IMR-90 (cell line): ENCODE data around the gene TMEM132A. TPM values are rescaled to one million over a fixed set of nuclear protein-coding genes. Genes with fewer than 3 reads are reported as not detected.

Experiments
- ATAC-seq: fragments of 200-7000 bp; cut with Tn5 transposase; 2 replicates; pipeline ENCODE4 v1.9.1; 2020; ENCODE audit warnings: low read depth, mild to moderate bottlenecking, moderate library complexity
- BruUV-seq: library from RNA; stranded (reverse); fragments of 400-500 nt; replicated peaks from 2 replicates; lab custom pipeline; 2021; lab: Mats Ljungman, UMichigan
- CTCF ChIA-PET: fragments of 300-600 bp; formaldehyde crosslinking; extraction: SDS; loops from one replicate; lab custom pipeline; 2021; ENCODE audit warnings: antibody characterized with exemption; lab: Yijun Ruan, JAX
- POLR2A ChIA-PET: fragments of 300-600 bp; sonication (Branson Sonifier 250); formaldehyde crosslinking; loops from one replicate; lab custom pipeline; 2022; ENCODE audit warnings: antibody characterized with exemption; ENCODE audit not compliant: unreplicated experiment; lab: Charles Lee
- DNase-seq: peaks from one replicate; pipeline ENCODE4 v3.0.0; 2013
- H2AFZ ChIP-seq: replicated peaks from 2 replicates; pipeline ENCODE3; 2013; ENCODE audit warnings: low read length, mild to moderate bottlenecking; ENCODE audit not compliant: poor library complexity
- H2AK5ac ChIP-seq: 2 replicates; pipeline ENCODE4 v1.6.1; 2013; ENCODE audit warnings: low read depth, low read length, inconsistent platforms
- H2AK9ac ChIP-seq: replicated peaks from 2 replicates; pipeline ENCODE3; 2013; ENCODE audit warnings: mild to moderate bottlenecking, low read depth, low read length, moderate library complexity; ENCODE audit not compliant: poor library complexity
- H2BK120ac ChIP-seq: 2 replicates; pipeline ENCODE4 v1.6.1; 2013; ENCODE audit warnings: low read depth, low read length, inconsistent platforms
- H2BK15ac ChIP-seq: 3 replicates; pipeline ENCODE4 v1.6.1; 2013; ENCODE audit warnings: low read depth, low read length, inconsistent platforms
- H2BK20ac ChIP-seq: 2 replicates; pipeline ENCODE4 v1.6.1; 2013; ENCODE audit warnings: low read depth, mild to moderate bottlenecking, inconsistent platforms, low read length, moderate library complexity
- H2BK5ac ChIP-seq: 2 replicates; pipeline ENCODE4 v1.6.1; 2013; ENCODE audit warnings: mild to moderate bottlenecking, low read depth, low read length, inconsistent platforms; ENCODE audit not compliant: poor library complexity, severe bottlenecking
- H3K14ac ChIP-seq: replicated peaks from 2 replicates; pipeline ENCODE4 v1.6.1; 2013; ENCODE audit warnings: low read depth, low read length, inconsistent platforms
- H3K18ac ChIP-seq: 2 replicates; pipeline ENCODE4 v1.6.1; 2013; ENCODE audit warnings: low read depth, low read length, control low read depth
- H3K23ac ChIP-seq: 2 replicates; pipeline ENCODE4 v1.6.1; 2013; ENCODE audit warnings: low read depth, low read length, inconsistent platforms
- H3K27ac ChIP-seq: 2 replicates; pipeline ENCODE4 v1.5.1; 2013; ENCODE audit warnings: mild to moderate bottlenecking, control low read depth, low read length; ENCODE audit not compliant: insufficient read depth
- H3K27me3 ChIP-seq: 2 replicates; pipeline ENCODE4 v1.6.1; 2013; ENCODE audit warnings: low read length; ENCODE audit not compliant: control insufficient read depth, insufficient read depth
- H3K36me3 ChIP-seq: 2 replicates; pipeline ENCODE4 v1.6.1; 2013; ENCODE audit warnings: low read length, mixed read lengths; ENCODE audit not compliant: control insufficient read depth, insufficient read depth
- H3K4ac ChIP-seq: 2 replicates; pipeline ENCODE4 v1.6.1; 2013; ENCODE audit warnings: low read depth, low read length, inconsistent platforms
- H3K4me1 ChIP-seq: 2 replicates; pipeline ENCODE4 v1.6.1; 2013; ENCODE audit warnings: low read length, mixed read lengths; ENCODE audit not compliant: control insufficient read depth, insufficient read depth
- H3K4me2 ChIP-seq: 2 replicates; pipeline ENCODE4 v1.6.1; 2013; ENCODE audit warnings: low read depth, mild to moderate bottlenecking, control low read depth, low read length, moderate library complexity
- H3K4me3 ChIP-seq: 2 replicates; pipeline ENCODE4 v1.5.1; 2013; ENCODE audit warnings: low read depth, mild to moderate bottlenecking, control low read depth, low read length, moderate library complexity; ENCODE audit not compliant: insufficient read depth
- H3K56ac ChIP-seq: 2 replicates; pipeline ENCODE4 v1.6.1; 2013; ENCODE audit warnings: low read length, inconsistent platforms; ENCODE audit not compliant: insufficient read depth; ENCODE audit errors: extremely low read depth
- H3K79me1 ChIP-seq, 2 experiments: 2 replicates each; pipeline ENCODE4 v1.6.1; 2013; ENCODE audit warnings: low read length in 2 of 2, inconsistent platforms in 1 of 2, low read depth in 1 of 2
- H3K9ac ChIP-seq: 2 replicates; pipeline ENCODE4 v1.6.1; 2013; ENCODE audit warnings: low read depth, low read length, control low read depth
- H3K9me1 ChIP-seq: 2 replicates; pipeline ENCODE4 v1.6.1; 2013; ENCODE audit warnings: low read length, inconsistent platforms; ENCODE audit not compliant: insufficient read depth
- H3K9me3 ChIP-seq: 2 replicates; pipeline ENCODE4 v1.6.1; 2013; ENCODE audit warnings: low read length; ENCODE audit not compliant: control insufficient read depth, insufficient read depth
- H4K20me1 ChIP-seq: 2 replicates; pipeline ENCODE4 v1.6.1; 2013; ENCODE audit warnings: low read length, inconsistent platforms; ENCODE audit not compliant: insufficient read depth
- H4K5ac ChIP-seq: 2 replicates; pipeline ENCODE4 v1.6.1; 2013; ENCODE audit warnings: mild to moderate bottlenecking, low read depth, low read length, control low read depth
- H4K8ac ChIP-seq, 2 experiments: 2 replicates each; pipeline ENCODE4 v1.6.1; 2013; ENCODE audit warnings: low read depth in 2 of 2, low read length in 2 of 2, control low read depth in 1 of 2, inconsistent platforms in 1 of 2
- H4K91ac ChIP-seq: 2 replicates; pipeline ENCODE4 v1.6.1; 2013; ENCODE audit warnings: low read depth, low read length, inconsistent platforms; ENCODE audit not compliant: insufficient read depth
- MAFK ChIP-seq: IDR thresholded peaks from 2 replicates; pipeline ENCODE4 v1.6.1; 2012; ENCODE audit warnings: low read depth, low read length, improper control_type of control experiment
- MAZ ChIP-seq: IDR thresholded peaks from 2 replicates; pipeline ENCODE4 v1.6.1; 2012; ENCODE audit warnings: low read depth, mild to moderate bottlenecking, low read length, improper control_type of control experiment, moderate library complexity, borderline replicate concordance
- WGBS, 2 experiments: methylation state at CpG; one replicate each; pipeline versions ENCODE4 v1.1.5 to v1.1.7; 2013; ENCODE audit warnings: missing lambda C conversion rate in 2 of 2; ENCODE audit not compliant: insufficient read length in 1 of 2; ENCODE audit errors: extremely low coverage in 2 of 2; 5-methylcytosine and 5-hydroxymethylcytosine counted together
- dilution Hi-C: fragments of 300-500 bp; cut with HindIII; formaldehyde crosslinking; loops from one replicate; pipeline ENCODE4 v1.14.3; 2018; ENCODE audit warnings: low sequenced_read_pairs; ENCODE audit not compliant: unreplicated experiment
- in situ Hi-C: fragments of 300-500 bp; cut with MboI; formaldehyde crosslinking; loops from 3 replicates; pipeline ENCODE4 v1.14.3; 2019; ENCODE audit warnings: low sequenced_read_pairs, inconsistent platforms, mixed read lengths
- intact Hi-C: fragments of 100-400 bp; cut with micrococcal nuclease; formaldehyde crosslinking; loops from 2 replicates; pipeline ENCODE4 v1.10.0; 2022
- polyA plus RNA-seq, 3 experiments: library from polyadenylated mRNA; depleted of rRNA; stranded (reverse); fragments of >200 nt; gene quantifications; 2 replicates each; pipeline ENCODE4 v1.2.3, GENCODE V29; 2012; ENCODE audit warnings: low replicate concordance in 1 of 3
- total RNA-seq: library from RNA; depleted of rRNA; stranded (reverse); fragments of >200 nt; gene quantifications from 2 replicates; pipeline ENCODE4 v1.2.3, GENCODE V29; 2012

TMEM132A gene
- total and polyA plus RNA-seq, 2 of the 4 experiments (the other 2 are of a cell fraction), result 7.7 to 64.2 TPM

DNA sequence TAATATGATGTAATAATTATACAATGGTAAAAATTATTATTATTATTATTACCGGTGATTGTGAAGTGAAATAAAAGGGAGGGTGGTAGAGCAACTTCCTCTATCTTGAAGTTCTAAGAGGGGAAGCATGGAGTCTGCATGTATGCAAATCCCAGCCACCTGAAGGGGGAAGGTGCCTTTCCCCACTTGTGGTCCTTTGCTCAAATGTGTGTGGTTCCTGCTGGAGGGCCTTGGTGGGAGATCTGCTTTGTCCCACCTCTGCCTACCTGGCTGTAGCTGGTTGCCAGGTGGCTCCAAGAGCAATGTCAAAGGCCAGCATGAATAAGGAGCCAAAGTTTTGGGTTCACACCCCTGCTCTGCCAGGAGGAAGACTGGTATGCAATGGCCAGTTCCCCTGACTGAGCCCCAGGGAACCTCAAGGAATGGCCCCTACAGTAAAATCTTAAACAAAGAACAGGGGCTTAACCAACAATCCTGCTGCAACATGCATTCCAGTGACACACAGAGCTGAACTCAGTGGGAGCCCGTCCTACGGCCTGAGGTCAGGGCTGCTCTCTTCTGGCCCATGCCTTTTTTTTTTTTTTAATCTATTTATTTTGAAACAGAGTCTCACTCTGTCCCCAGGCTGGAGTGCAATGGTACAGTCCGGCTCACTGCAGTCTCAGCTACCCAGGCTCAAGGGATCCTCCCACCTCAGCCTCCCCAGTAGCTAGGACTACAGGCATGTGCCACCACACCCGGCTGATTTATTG is 8.5 kb downstream of the TMEM132A start:
- no peak overlapping the region for H4K5ac ChIP-seq
- no peak overlapping the region for H4K8ac ChIP-seq
- H2BK15ac ChIP-seq, result no peak overlapping the region
- H3K27ac ChIP-seq, result no peak overlapping the region
- peaks cover 57% of the 10 kb centered on the region for H3K36me3 ChIP-seq
- no peak overlapping the region for H2BK120ac ChIP-seq
- H2BK20ac ChIP-seq, result no peak overlapping the region
- no peak overlapping the region for H2BK5ac ChIP-seq
- H2AK5ac ChIP-seq, result no peak overlapping the region
- no peak overlapping the region for H3K9ac ChIP-seq
- no peaks in the 10 kb centered on the region; the same call in 1 of the 2 replicates for H3K4me1 ChIP-seq
- H3K79me1 ChIP-seq, result no peaks in the 10 kb centered on the region; a peak in 1 of 4 replicates
- no peak overlapping the region for H3K4me2 ChIP-seq
- CTCF ChIA-PET, result no interaction called here
- ATAC-seq (peak; percentile 50; the same call in 1 of the 2 replicates), DNase-seq (no peak)
- H2AFZ ChIP-seq, result no peak overlapping the region
- H3K18ac ChIP-seq, result no peak overlapping the region
- H3K27me3 ChIP-seq, result no peaks in the 10 kb centered on the region
- no peak overlapping the region for H2AK9ac ChIP-seq
- intact Hi-C loops (no loop called here), in situ Hi-C loops (no loop called here), dilution Hi-C loops (no loop called here)
- no peak overlapping the region for H3K56ac ChIP-seq
- no peak overlapping the region for H3K14ac ChIP-seq
- no TSS peak for BruUV-seq
- 94% methylated on average over 2 of the region's 5 CpGs; no CpG with 5 or more reads in 1 of the 2 experiments for WGBS, 2 experiments
- no peak for TF ChIP-seq MAZ
- no peak for TF ChIP-seq MAFK
- no peak overlapping the region for H3K4me3 ChIP-seq
- H3K9me1 ChIP-seq, result no peaks in the 10 kb centered on the region
- no peaks in the 10 kb centered on the region for H4K20me1 ChIP-seq
- POLR2A ChIA-PET, result no interaction called here
- H3K9me3 ChIP-seq, result no peaks in the 10 kb centered on the region
- no peak overlapping the region for H4K91ac ChIP-seq
- H3K23ac ChIP-seq, result no peak overlapping the region
- no peak overlapping the region for H3K4ac ChIP-seq
